Transverse colon (tissue), 4 donors: ENCODE results near the gene LPIN2. TPM values are rescaled to one million over a fixed set of nuclear protein-coding genes. Genes with fewer than 3 reads are reported as not detected.

Source experiments
- DNase-seq: peaks from one replicate; pipeline ENCODE4 v3.0.0-alpha.2; 2019
- H3K27ac ChIP-seq, 4 donors: fragments of 200-600 bp; sonication (generic); 2 replicates each; pipeline ENCODE4 v1.5.1; 2016 to 2018; ENCODE audit warnings: inconsistent platforms in 4 of 4
- H3K27me3 ChIP-seq: fragments of 200-600 bp; sonication (generic); 2 replicates; pipeline ENCODE4 v1.5.1; 2017; ENCODE audit warnings: inconsistent platforms
- H3K36me3 ChIP-seq, 4 donors: fragments of 200-600 bp; sonication (generic); 2 replicates each; pipeline ENCODE4 v1.5.1; 2017 to 2019; ENCODE audit warnings: inconsistent platforms in 4 of 4
- H3K4me1 ChIP-seq, 4 donors: fragments of 200-600 bp; sonication (generic); 2 replicates each; pipeline ENCODE4 v1.5.1; 2017 to 2020; ENCODE audit warnings: inconsistent platforms in 4 of 4
- H3K4me3 ChIP-seq, 4 donors: fragments of 200-600 bp; sonication (generic); 1 replicate in 1 of 4; 2 replicates in 3 of 4; pipeline versions ENCODE4 v1.5.1 to v1.6.1; 2017 to 2019; ENCODE audit warnings: inconsistent platforms in 4 of 4
- H3K9me3 ChIP-seq, 2 donors: fragments of 200-600 bp; sonication (generic); 2 replicates each; pipeline ENCODE4 v1.5.1; 2017 to 2019; ENCODE audit warnings: inconsistent platforms in 2 of 2
- EP300 ChIP-seq: sonication (generic); formaldehyde crosslinking; IDR thresholded peaks from one replicate; pipeline ENCODE4 v1.6.1; 2017; ENCODE audit warnings: antibody characterized with exemption, low read depth
- POLR2A ChIP-seq: fragments of 450-650 bp; IDR thresholded peaks from one replicate; pipeline ENCODE4 v1.6.1; 2016; ENCODE audit warnings: antibody characterized with exemption, mild to moderate bottlenecking, moderate library complexity
- POLR2AphosphoS5 ChIP-seq, 3 donors: sonication (generic); formaldehyde crosslinking; IDR thresholded peaks; one replicate each; pipeline ENCODE4 v1.6.1; 2016; ENCODE audit warnings: antibody characterized with exemption in 3 of 3
- WGBS, 2 donors: methylation state at CpG; one replicate each; pipeline ENCODE4 v1.1.5; 2018; ENCODE audit warnings: low coverage in 1 of 2; 5-methylcytosine and 5-hydroxymethylcytosine counted together
- in situ Hi-C, 4 donors: fragments of 200-750 bp; cut with MboI; loops; one replicate each; pipeline versions ENCODE4 v1.15.0 to v1.15.1; 2017; ENCODE audit warnings: low sequenced_read_pairs in 3 of 4, low pct_ligation_motif_present in 1 of 4, low pct_unique_long_range_greater_than_20kb in 1 of 4
- intact Hi-C: fragments of 100-400 bp; cut with DNase I; formaldehyde crosslinking; loops from one replicate; pipeline ENCODE4 v1.15.1; 2023; ENCODE audit warnings: low total_unique reads
- total RNA-seq, 4 donors: library from RNA; depleted of rRNA; stranded (reverse); fragments of >200 nt; gene quantifications; one replicate each; pipeline ENCODE4 v1.1.0, GENCODE V29; 2016
- TF ChIP-seq, protein P1 (sequence below), 5 experiments: fragments of 200-600 bp in 3 of 5; fragments of 450-650 bp in 2 of 5; sonication (generic) in 3 of 5; IDR thresholded peaks; 1 replicate in 2 of 5; 2 replicates in 3 of 5; pipeline ENCODE4 v1.5.1; 2016 to 2017; ENCODE audit warnings: antibody characterized with exemption in 5 of 5, inconsistent platforms in 3 of 5, mild to moderate bottlenecking in 2 of 5, moderate library complexity in 1 of 5

LPIN2 gene
- total RNA-seq, 4 donors from 2014 or later = 11.1 to 151 (median 87.0) TPM

DNA sequence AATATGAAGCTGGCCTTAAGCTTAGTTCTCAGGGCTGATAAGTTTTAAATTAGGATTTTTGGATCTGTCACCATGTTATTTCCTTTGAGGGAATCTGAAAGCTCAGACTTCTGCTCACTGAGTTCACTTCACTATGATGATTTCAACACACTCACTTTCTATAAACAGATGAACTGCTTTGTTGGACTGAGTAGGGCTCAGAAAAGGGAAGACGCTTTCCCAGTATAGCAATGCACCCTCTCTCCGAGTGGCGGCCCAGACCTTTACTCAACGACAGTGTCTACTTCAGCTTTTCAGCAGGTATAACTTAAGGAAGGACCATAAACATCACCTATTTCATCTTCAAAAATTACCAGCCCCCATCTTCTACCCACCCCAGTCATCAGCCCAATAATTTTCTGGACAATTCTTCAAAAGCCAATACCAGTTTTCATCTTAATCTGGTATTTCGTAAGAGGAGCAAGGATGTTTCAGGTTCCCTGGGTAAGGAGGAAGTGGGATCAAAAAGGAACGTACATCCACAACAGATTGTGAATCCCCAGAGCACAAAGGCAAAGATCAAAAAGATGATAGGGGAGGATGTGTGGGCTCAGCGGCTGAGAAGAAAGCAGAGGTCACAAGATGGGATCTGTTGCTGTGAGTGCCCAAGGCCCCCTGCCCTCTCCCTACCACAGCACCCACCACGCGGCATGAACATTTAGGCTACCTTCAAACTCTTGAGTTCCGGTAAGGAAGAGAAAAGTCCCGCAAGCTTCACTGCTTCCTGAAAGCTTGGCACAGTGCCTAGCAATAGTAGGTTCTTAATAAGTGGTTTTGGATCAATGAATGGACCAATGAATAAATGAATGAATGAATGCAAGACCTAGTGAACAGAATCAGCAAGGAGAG lies 41.9 kb downstream of the LPIN2 start:
- intact Hi-C loops (no loop called here), in situ Hi-C loops (no loop called here)
- Histone ChIP-seq H3K27me3 (no peaks in the 10 kb centered on the region), H3K9me3 (no peaks in the 10 kb centered on the region), H3K4me3 (no peak overlapping the region), H3K27ac (peak overlapping the region; percentile 54 to 72 (median 65)), H3K36me3 (no peaks in the 10 kb centered on the region), H3K4me1 (peaks cover 4 to 61% (median 27%) of the 10 kb centered on the region in 4 donors)
- no peak for DNase-seq
- WGBS, 2 donors = 53 to 59% methylated on average over 7 to 11 of the region's 11 CpGs
- no peak for TF ChIP-seq EP300
- no peak for TF ChIP-seq POLR2A
- peak in 1 of 3 donors; percentile 17 for TF ChIP-seq POLR2AphosphoS5 (IDR thresholded peaks at IDR 0.05)
- TF ChIP-seq, protein P1, sequence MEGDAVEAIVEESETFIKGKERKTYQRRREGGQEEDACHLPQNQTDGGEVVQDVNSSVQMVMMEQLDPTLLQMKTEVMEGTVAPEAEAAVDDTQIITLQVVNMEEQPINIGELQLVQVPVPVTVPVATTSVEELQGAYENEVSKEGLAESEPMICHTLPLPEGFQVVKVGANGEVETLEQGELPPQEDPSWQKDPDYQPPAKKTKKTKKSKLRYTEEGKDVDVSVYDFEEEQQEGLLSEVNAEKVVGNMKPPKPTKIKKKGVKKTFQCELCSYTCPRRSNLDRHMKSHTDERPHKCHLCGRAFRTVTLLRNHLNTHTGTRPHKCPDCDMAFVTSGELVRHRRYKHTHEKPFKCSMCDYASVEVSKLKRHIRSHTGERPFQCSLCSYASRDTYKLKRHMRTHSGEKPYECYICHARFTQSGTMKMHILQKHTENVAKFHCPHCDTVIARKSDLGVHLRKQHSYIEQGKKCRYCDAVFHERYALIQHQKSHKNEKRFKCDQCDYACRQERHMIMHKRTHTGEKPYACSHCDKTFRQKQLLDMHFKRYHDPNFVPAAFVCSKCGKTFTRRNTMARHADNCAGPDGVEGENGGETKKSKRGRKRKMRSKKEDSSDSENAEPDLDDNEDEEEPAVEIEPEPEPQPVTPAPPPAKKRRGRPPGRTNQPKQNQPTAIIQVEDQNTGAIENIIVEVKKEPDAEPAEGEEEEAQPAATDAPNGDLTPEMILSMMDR (IDR thresholded peaks at IDR 0.05) = no peak

- intact Hi-C loops = no loop called here
Observed at GRCh38 chr18:2970344-2970743, 42.6 kb downstream of the LPIN2 start.

DNA sequence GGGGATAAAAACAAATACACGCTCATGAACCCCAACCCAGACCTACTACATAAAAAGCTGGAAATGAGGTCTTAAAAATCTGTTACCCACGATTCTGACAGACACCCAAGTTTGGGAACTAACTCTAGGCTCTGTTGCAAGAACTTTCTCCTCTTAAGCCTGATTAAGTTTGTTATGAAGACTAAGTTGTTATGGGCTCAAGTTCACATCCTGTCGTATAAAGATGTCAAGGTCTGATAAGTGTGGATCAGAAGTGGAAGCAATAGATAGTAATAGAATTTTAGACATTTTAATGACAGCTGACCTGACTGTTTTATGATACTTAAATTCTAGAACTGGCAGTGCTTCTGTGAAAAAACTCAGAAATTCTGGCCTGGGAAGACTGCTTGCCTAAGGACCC lies 43.2 kb downstream of the LPIN2 start:
- H3K27ac ChIP-seq = peak overlapping the region in 3 of 4 donors; percentile 21 to 72 (median 71)
- no peak for DNase-seq
- no peaks in the 10 kb centered on the region for H3K27me3 ChIP-seq
- TF ChIP-seq POLR2A (no peak), POLR2AphosphoS5 (IDR thresholded peaks at IDR 0.05) (no peak), EP300 (no peak)
- TF ChIP-seq, protein P1 (IDR thresholded peaks at IDR 0.05) = no peak
- H3K4me1 ChIP-seq = peaks cover 4 to 58% (median 25%) of the 10 kb centered on the region in 4 donors
- H3K9me3 ChIP-seq = no peaks in the 10 kb centered on the region
- in situ Hi-C loops = no loop called here
- H3K4me3 ChIP-seq = no peak overlapping the region
- intact Hi-C loops = no loop called here
- no peaks in the 10 kb centered on the region for H3K36me3 ChIP-seq
- 65 to 74% methylated on average over 3 of the region's 3 CpGs for WGBS, 2 donors

More at GRCh38 chr18:2970344-2970743, 42.6 kb downstream of the LPIN2 start:
- TF ChIP-seq POLR2A (no peak), POLR2AphosphoS5 (IDR thresholded peaks at IDR 0.05) (no peak), EP300 (no peak)
- TF ChIP-seq, protein P1 (IDR thresholded peaks at IDR 0.05) = no peak
- H3K36me3 ChIP-seq = no peaks in the 10 kb centered on the region
- 71% methylated on average over 3 of the region's 3 CpGs; no CpG with 5 or more reads in 1 of the 2 donors for WGBS, 2 donors
- peaks cover 4 to 58% (median 25%) of the 10 kb centered on the region in 4 donors for H3K4me1 ChIP-seq
- no peaks in the 10 kb centered on the region for H3K9me3 ChIP-seq
- in situ Hi-C loops = no loop called here
- no peak overlapping the region for H3K4me3 ChIP-seq
- H3K27ac ChIP-seq = peak overlapping the region; percentile 54 to 72 (median 65)
- H3K27me3 ChIP-seq = no peaks in the 10 kb centered on the region
- DNase-seq = no peak

DNA sequence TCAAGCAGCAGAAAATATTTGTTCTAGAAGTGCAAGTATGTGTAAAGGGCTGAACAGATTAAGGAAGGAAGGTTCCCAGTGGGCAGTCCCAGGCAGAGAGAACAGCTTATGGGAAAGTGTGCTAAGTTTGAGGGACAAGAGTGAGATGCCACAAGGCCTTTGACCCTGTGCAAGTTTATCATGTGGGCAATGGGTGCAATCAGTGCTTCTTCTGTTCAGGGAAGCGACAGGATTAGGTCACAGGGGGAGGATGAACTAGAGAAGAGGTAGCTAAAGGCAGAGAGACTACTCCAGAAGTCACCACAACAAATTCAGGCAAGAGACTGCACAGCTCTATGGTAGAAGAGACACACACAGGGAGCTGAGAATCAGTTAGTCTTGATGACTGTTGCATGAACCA lies 44.3 kb downstream of the LPIN2 start:
- H3K9me3 ChIP-seq = no peaks in the 10 kb centered on the region
- H3K4me3 ChIP-seq = no peak overlapping the region
- H3K4me1 ChIP-seq = peaks cover 4 to 59% (median 25%) of the 10 kb centered on the region in 4 donors
- no peaks in the 10 kb centered on the region for H3K36me3 ChIP-seq
- WGBS, 2 donors = 89% methylated on average over 1 of the region's 1 CpG; no CpG with 5 or more reads in 1 of the 2 donors
- no peaks in the 10 kb centered on the region for H3K27me3 ChIP-seq
- intact Hi-C loops (no loop called here), in situ Hi-C loops (no loop called here)
- TF ChIP-seq POLR2A = no peak
- TF ChIP-seq POLR2AphosphoS5 (IDR thresholded peaks at IDR 0.05) = no peak
- no peak for TF ChIP-seq EP300
- TF ChIP-seq, protein P1 (IDR thresholded peaks at IDR 0.05) = no peak
- no peak for DNase-seq
- H3K27ac ChIP-seq = peak overlapping the region in 2 of 4 donors; percentile 39 to 71
